Stimulated activated CD4-positive, alpha-beta T cell treated with anti-CD3 and anti-CD28 coated beads, Interleukin-4, amount 100 ng/mL, for 48 hours (primary cell): ENCODE measurements around the gene RFX3.
"Not testable (repeated sequence)": the region's sequence is repeated elsewhere in the genome, so short reads cannot be mapped to it uniquely, and the experiment has no call there.

Source experiments
- DNase-seq, 2 donors: peaks; one replicate each; pipeline ENCODE4 v3.0.0-alpha.2; 2020; ENCODE audit warnings: low read depth in 2 of 2

The RFX3 gene

GRCh38 chr9:3359048-3359692 lies 166.6 kb downstream of the RFX3 start:
- no peak for DNase-seq

DNA sequence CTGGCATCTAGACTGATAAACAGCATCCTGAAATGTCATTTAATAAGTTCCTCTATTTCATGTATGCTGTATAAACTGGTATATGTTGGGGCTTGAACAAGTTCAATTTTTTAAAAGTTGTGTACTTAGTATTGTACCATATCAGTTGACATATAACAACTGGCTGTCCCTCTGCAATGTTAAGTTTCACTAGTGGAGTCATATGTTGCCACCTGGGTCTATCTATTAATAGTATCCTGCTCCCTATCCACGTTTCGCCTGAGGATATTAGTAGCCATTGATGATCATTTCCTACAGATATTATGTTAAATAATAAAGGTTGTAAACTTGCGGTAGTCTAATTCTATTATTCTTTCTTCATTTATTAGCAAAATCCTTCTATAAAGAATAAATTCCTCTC lies 177.6 kb downstream of the RFX3 start:
- DNase-seq, result no peak

GRCh38 chr9:3346549-3346948 lies 179.3 kb downstream of the RFX3 start:
- no peak for DNase-seq

DNA sequence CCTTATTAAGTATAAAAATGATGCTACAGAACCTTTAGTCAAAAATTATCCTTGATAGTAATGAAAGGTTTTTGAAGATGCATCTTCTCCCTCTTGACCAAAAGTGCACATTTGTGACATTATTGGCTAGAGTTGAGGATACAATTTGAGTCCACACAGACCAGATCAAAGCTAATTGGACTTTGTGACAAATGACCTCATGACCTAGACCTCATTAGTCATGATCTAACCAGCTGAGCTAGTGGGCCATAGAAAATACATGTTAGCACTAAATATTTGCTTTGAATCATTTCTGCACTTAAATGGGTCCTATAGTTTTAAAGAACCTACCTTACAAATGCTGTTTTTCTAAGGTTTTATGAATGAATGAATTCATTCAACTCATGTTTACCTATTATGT lies 182.1 kb downstream of the RFX3 start:
- no peak for DNase-seq

DNA sequence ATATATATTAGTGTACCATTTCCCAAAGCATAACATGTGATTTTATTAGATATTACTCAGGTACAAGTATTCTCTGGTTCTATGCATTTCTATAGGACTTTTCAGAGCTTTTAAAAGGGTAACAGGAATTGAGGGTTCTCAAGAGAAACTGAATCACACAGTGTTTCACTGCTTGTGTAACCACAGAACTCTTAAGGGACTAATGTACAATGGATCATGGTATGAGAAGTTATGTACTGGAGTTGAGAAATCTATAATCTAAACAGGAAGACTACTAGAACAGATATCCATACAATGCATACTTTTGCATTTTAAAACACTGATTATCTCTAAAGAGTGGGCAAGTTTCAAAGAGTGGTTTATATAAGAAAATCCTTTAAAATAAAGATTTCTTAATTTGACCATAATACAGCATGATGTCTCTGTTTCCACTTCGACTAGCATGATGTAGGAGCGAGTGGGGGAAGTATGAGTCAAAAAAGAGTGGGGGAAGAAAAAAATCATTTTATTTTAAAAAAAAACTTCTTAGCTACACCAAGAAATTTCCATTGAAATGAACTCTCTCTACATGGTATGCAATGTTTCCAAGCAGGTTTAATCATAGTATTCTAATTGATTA lies 183.5 kb downstream of the RFX3 start:
- DNase-seq, result no peak

DNA sequence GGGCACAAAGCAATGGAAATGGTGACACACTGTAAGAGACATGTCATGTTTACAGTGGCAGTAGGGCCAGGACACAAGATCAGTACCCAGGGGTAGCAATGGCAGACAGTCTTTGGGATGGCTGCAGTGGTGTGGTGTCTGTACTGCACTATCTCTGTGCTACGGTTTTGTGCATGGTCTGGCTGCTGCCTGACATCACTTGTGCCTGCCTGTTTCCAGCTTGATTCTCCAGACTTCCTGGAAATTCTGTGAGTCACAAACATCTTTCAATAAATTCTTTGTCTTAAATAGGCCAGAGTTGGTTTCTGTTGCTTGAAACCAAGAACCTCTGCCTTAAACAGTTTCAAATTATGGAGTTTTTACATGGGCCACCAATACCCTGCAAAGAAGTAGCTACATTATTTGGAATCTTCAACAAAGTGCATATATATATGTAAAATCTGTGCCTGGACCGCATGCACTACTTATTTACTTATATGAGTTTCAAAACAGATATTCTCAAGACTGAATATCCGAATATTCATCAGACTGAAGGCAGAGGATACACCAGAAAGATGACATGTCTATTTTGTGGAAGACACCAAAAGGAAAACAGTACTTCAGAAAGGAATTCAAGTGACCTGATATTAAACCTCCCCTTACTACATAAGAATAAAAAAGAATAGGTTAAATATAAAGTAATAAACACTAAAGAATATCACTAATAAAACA lies 188.1 kb downstream of the RFX3 start:
- no peak for DNase-seq

- DNase-seq, result no peak
Observed at GRCh38 chr9:3336951-3337350, 188.8 kb downstream of the RFX3 start.

DNA sequence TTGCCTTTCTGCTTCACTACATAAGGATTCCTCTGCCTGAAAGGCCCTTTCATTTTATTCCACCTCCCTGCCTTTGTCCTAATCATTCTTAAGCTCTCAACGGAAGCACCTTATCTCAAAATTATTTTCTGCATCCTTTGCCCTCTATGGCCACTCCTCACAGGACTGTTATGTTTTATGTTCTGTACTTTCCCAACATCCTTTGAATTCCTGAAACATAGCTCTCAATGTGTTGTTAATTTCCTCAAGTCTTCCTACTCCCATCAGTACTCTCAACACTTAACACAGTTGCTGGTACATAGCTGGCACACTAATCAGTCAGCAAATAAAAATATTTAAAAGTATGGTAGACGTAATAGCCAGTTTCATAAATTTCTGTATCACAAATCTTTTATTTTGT lies 193.0 kb downstream of the RFX3 start:
- no peak for DNase-seq

- DNase-seq, result no peak
Observed at GRCh38 chr9:3331801-3332200, 194.0 kb downstream of the RFX3 start.

DNA sequence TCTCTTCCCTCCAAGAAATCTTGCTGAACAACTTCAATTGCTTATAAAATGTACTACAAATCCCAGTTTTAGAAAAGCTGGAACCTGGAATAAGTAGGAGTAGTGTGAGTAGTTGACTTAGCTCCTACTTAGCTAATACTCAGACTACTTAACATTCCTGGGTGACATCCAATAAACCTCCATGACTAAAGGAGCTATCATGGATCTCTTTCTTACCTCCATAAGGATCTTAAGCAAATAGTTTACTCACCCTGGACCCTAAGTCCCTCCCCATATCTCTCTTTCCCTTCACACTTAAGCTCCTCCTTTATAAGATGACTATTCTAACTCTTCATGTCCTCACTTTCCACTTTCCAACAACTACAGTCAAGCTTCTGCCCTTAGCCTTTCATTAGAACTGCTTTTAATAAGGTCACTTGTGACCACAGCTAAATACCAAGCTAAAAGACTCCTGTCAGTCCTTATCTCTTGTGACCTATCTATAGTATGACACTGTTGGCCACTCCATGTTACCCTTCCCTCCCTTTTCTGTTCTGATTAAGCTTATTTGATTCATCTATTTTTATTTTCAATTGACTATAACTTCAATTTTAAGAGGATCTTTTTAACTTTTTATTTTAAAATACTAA lies 194.9 kb downstream of the RFX3 start:
- no peak for DNase-seq

GRCh38 chr9:3329361-3329760 lies 196.4 kb downstream of the RFX3 start:
- DNase-seq, result no peak

DNA sequence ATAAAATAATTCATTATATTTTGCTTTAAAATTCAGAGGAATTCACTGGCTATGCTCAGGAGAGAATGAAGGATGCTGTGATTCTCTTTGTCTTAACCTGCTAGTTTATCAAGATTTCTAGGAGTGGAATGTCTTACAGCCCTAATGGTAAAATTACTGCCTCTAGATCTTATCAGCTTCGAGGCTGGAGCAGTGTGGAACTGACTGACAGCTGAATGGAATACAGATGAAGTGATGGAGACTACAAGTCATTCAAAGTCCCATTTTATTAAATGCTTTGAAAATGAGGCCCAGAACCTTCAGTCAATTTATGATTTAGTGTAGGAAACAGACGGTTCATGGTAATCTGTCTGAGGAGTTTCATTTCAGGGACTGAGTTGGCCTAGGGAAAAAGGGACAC lies 202.1 kb downstream of the RFX3 start:
- DNase-seq, result no peak

GRCh38 chr9:3321186-3321585 lies 204.6 kb downstream of the RFX3 start:
- DNase-seq, result no peak

- DNase-seq, result not testable (repeated sequence)
Observed at GRCh38 chr9:3312595-3312994, 213.2 kb downstream of the RFX3 start.

GRCh38 chr9:3308609-3309008 lies 217.2 kb downstream of the RFX3 start:
- no peak for DNase-seq

GRCh38 chr9:3304388-3304787 lies 221.4 kb downstream of the RFX3 start:
- DNase-seq, result not testable (repeated sequence)

GRCh38 chr9:3299872-3300271 lies 225.9 kb downstream of the RFX3 start:
- DNase-seq, result no peak

DNA sequence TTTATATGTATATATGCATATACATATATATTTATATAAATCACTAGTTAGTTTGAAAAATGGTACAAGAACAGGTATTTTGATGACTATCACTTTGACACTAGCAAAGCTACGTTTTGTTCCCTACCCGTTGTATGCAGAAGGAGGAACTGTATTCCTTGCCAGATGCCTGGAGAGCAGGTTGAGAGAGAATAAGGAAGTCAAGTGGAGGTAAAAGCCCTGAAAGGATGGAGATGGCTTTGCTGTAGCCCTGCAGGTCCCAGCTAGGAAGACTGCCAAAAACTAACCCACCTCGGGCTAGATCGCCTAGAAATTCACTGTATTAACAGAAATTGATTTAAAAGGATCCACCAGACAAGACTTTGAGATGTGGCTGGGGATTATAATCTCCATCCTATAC lies 229.3 kb downstream of the RFX3 start:
- DNase-seq, result no peak

- no peak for DNase-seq
Observed at GRCh38 chr9:3292311-3292710, 233.5 kb downstream of the RFX3 start.

DNA sequence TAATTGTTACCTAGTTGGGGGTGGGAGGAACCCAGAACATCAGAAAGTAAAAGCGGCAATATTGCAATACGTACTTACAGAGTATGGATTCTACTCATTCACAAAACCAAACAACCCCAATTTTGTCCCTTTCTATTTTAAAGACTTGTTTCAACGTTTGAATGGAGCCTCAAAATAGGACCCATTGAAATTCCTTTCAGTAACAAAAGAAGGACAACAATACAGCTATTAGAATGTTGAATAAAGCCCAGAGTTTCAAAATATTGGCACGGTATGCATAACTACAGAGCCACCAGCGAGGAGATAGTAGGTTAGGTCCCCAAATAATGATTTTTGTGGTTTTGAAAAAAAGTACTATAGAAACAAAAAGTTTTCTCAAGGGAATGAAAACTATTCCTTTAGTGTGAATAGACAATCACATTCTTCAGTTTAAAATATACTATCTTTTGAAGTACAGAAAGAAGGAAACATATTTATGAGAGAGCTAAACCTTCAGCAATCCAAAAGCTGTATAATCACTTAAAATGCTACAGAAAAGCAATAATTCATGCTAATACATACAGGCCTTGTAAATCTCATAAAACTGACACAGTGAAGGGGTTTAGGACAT lies 235.5 kb downstream of the RFX3 start:
- DNase-seq, result no peak

GRCh38 chr9:3288686-3289085 lies 237.1 kb downstream of the RFX3 start:
- DNase-seq, result no peak
